SK-N-MC (cell line): ENCODE results near the gene ZNF787.

Experiments used
- FOXP2 ChIP-seq: optimal IDR thresholded peaks from 2 replicates; pipeline ENCODE3; 2011; ENCODE audit warnings: mild to moderate bottlenecking, moderate library complexity; ENCODE audit not compliant: insufficient read depth; ENCODE audit errors: extremely low read length, control extremely low read depth
- POLR2AphosphoS5 ChIP-seq: IDR thresholded peaks from 2 replicates; pipeline ENCODE4 v1.6.1; 2012; ENCODE audit warnings: mild to moderate bottlenecking, low read depth, low read length, borderline replicate concordance

GRCh38 chr19:56105090-56105701, 15.9 kb downstream of the ZNF787 start:
- no peak for TF ChIP-seq FOXP2
- TF ChIP-seq POLR2AphosphoS5: no peak
